ENCODE results near the gene LRRC41.

The LRRC41 gene, protein sequence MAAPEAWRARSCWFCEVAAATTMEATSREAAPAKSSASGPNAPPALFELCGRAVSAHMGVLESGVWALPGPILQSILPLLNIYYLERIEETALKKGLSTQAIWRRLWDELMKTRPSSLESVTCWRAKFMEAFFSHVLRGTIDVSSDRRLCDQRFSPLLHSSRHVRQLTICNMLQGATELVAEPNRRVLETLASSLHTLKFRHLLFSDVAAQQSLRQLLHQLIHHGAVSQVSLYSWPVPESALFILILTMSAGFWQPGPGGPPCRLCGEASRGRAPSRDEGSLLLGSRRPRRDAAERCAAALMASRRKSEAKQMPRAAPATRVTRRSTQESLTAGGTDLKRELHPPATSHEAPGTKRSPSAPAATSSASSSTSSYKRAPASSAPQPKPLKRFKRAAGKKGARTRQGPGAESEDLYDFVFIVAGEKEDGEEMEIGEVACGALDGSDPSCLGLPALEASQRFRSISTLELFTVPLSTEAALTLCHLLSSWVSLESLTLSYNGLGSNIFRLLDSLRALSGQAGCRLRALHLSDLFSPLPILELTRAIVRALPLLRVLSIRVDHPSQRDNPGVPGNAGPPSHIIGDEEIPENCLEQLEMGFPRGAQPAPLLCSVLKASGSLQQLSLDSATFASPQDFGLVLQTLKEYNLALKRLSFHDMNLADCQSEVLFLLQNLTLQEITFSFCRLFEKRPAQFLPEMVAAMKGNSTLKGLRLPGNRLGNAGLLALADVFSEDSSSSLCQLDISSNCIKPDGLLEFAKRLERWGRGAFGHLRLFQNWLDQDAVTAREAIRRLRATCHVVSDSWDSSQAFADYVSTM
- 39.1 to 41.5 (median 41.5) reads per million in 3 donors for total RNA-seq

DNA sequence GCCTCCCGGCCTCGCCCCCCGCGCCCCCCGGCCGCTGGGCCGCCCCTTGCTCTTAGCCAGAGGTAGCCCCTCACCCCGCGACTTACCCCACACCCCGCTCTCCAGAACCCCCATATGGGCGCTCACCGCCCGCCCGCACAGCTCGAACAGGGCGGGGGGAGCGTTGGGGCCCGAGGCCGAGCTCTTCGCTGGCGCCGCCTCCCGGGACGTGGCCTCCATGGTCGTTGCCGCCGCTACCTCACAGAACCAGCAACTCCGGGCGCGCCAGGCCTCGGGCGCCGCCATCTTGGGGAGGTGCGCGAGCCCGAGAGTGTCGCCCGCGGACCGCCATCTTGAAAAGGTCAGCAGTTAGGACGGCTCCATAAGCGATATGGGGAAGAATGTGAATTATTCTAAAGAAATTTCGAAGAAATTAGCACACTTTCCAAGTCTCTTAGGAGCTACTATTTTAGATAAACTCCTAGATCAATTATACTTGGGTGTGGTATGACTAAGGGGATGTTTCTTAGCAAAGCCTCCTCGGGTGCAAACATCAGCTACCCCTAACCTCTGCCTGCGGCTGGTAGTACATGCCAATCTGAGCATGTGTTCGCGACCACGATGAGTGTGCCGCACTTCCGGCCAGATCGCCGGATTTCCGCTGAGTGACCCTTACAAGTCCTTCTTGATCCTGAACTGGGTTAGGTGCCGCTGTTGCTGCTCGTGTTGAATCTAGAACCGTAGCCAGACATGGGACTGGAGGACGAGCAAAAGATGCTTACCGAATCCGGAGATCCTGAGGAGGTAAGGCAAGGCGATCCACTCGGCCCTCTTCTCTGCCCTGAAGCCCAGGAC, at the start of gene LRRC41, which contains the start of gene UQCRH:
Gene LRRC41 (minus strand): TSS at position 579 of the 834 bp plus-strand sequence. CDS start 294 bp downstream, at position 285.
Gene UQCRH (plus strand): TSS at position 661 of the 834 bp plus-strand sequence. CDS start 69 bp downstream, at position 730.
- DNase-seq = peak; percentile 81 to 88 (median 88)
- Histone ChIP-seq H3K4me1 (ENCODE audit: control insufficient read depth, insufficient read depth, low read length, poor library complexity, severe bottlenecking) (peaks cover 19% of the 10 kb centered on the region), H3K9me3 (ENCODE audit: control insufficient read depth, low read length) (no peaks in the 10 kb centered on the region), H3K27me3 (replicated peaks; ENCODE audit: control insufficient read depth, insufficient read depth, low read length, poor library complexity, severe bottlenecking) (no peaks in the 10 kb centered on the region), H3K4me3 (ENCODE audit: insufficient read depth, low read depth, low read length, poor library complexity, severe bottlenecking) (peak within 1 kb of the TSS; percentile 73), H3K27ac (ENCODE audit: insufficient read depth, low read length, poor library complexity, severe bottlenecking) (peak within 1 kb of the TSS; percentile 86), H3K36me3 (ENCODE audit: control insufficient read depth, insufficient read depth, low read length) (no peaks in the 10 kb centered on the region)

- H3K27ac ChIP-seq (ENCODE audit: insufficient read depth, low read length, poor library complexity, severe bottlenecking) = no peak overlapping the region
- DNase-seq = no peak
- H3K9me3 ChIP-seq (ENCODE audit: control insufficient read depth, low read length) = no peaks in the 10 kb centered on the region
- H3K4me3 ChIP-seq (ENCODE audit: insufficient read depth, low read depth, low read length, poor library complexity, severe bottlenecking) = no peak overlapping the region
- no peaks in the 10 kb centered on the region for H3K27me3 ChIP-seq (replicated peaks; ENCODE audit: control insufficient read depth, insufficient read depth, low read length, poor library complexity, severe bottlenecking)
- peaks cover 47% of the 10 kb centered on the region for H3K36me3 ChIP-seq (ENCODE audit: control insufficient read depth, insufficient read depth, low read length)
- no peaks in the 10 kb centered on the region for H3K4me1 ChIP-seq (ENCODE audit: control insufficient read depth, insufficient read depth, low read length, poor library complexity, severe bottlenecking)
These were observed 48.9 kb upstream of the LRRC41 start for GRCh38 chr1:46352363-46352762.

DNA sequence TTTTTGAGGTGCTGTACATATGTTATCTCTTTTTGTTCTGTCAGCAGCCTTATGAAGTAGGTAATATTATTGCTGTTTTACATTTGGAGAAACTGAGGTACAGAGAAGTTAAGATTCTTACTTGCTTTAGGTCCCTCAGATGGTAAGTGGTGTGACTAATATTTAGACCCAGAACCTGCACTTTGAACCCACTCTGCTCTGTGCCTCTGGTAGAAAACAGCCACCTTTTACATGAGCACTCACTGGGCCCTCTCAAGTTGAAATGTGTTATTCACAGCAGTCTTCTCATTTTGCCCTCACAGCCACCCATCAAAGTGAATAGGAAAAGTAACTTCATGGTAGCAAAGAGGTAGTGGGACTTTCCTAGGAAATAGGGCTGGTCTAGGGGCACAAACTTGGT, 41.9 kb upstream of the LRRC41 start:
- H3K4me1 ChIP-seq (ENCODE audit: control insufficient read depth, insufficient read depth, low read length, poor library complexity, severe bottlenecking) = peaks cover 9% of the 10 kb centered on the region
- no peaks in the 10 kb centered on the region for H3K27me3 ChIP-seq (replicated peaks; ENCODE audit: control insufficient read depth, insufficient read depth, low read length, poor library complexity, severe bottlenecking)
- no peaks in the 10 kb centered on the region for H3K9me3 ChIP-seq (ENCODE audit: control insufficient read depth, low read length)
- H3K27ac ChIP-seq (ENCODE audit: insufficient read depth, low read length, poor library complexity, severe bottlenecking) = no peak overlapping the region
- H3K4me3 ChIP-seq (ENCODE audit: insufficient read depth, low read depth, low read length, poor library complexity, severe bottlenecking) = no peak overlapping the region
- no peak for DNase-seq
- H3K36me3 ChIP-seq (ENCODE audit: control insufficient read depth, insufficient read depth, low read length) = peaks cover 37% of the 10 kb centered on the region

GRCh38 chr1:46344481-46344880, 41.1 kb upstream of the LRRC41 start:
- Histone ChIP-seq H3K4me1 (ENCODE audit: control insufficient read depth, insufficient read depth, low read length, poor library complexity, severe bottlenecking) (peaks cover 9% of the 10 kb centered on the region), H3K27me3 (replicated peaks; ENCODE audit: control insufficient read depth, insufficient read depth, low read length, poor library complexity, severe bottlenecking) (no peaks in the 10 kb centered on the region), H3K36me3 (ENCODE audit: control insufficient read depth, insufficient read depth, low read length) (peaks cover 30% of the 10 kb centered on the region), H3K27ac (ENCODE audit: insufficient read depth, low read length, poor library complexity, severe bottlenecking) (no peak overlapping the region), H3K4me3 (ENCODE audit: insufficient read depth, low read depth, low read length, poor library complexity, severe bottlenecking) (no peak overlapping the region), H3K9me3 (ENCODE audit: control insufficient read depth, low read length) (no peaks in the 10 kb centered on the region)
- DNase-seq = no peak

GRCh38 chr1:46343705-46344104, 40.3 kb upstream of the LRRC41 start:
- peaks cover 27% of the 10 kb centered on the region for H3K36me3 ChIP-seq (ENCODE audit: control insufficient read depth, insufficient read depth, low read length)
- H3K27me3 ChIP-seq (replicated peaks; ENCODE audit: control insufficient read depth, insufficient read depth, low read length, poor library complexity, severe bottlenecking) = no peaks in the 10 kb centered on the region

GRCh38 chr1:46343351-46343695, 39.9 kb upstream of the LRRC41 start:
- peak overlapping the region; percentile 9 for H3K27ac ChIP-seq (ENCODE audit: insufficient read depth, low read length, poor library complexity, severe bottlenecking)
- peaks cover 27% of the 10 kb centered on the region for H3K36me3 ChIP-seq (ENCODE audit: control insufficient read depth, insufficient read depth, low read length)
- peaks cover 9% of the 10 kb centered on the region for H3K4me1 ChIP-seq (ENCODE audit: control insufficient read depth, insufficient read depth, low read length, poor library complexity, severe bottlenecking)

More at GRCh38 chr1:46343705-46344104, 40.3 kb upstream of the LRRC41 start:
- H3K27ac ChIP-seq (ENCODE audit: insufficient read depth, low read length, poor library complexity, severe bottlenecking) = no peak overlapping the region
- H3K4me1 ChIP-seq (ENCODE audit: control insufficient read depth, insufficient read depth, low read length, poor library complexity, severe bottlenecking) = peaks cover 9% of the 10 kb centered on the region
- no peaks in the 10 kb centered on the region for H3K9me3 ChIP-seq (ENCODE audit: control insufficient read depth, low read length)
- DNase-seq = no peak
- no peak overlapping the region for H3K4me3 ChIP-seq (ENCODE audit: insufficient read depth, low read depth, low read length, poor library complexity, severe bottlenecking)

GRCh38 chr1:46342677-46343350, 39.4 kb upstream of the LRRC41 start:
- no peaks in the 10 kb centered on the region for H3K9me3 ChIP-seq (ENCODE audit: control insufficient read depth, low read length)
- peaks cover 9% of the 10 kb centered on the region for H3K4me1 ChIP-seq (ENCODE audit: control insufficient read depth, insufficient read depth, low read length, poor library complexity, severe bottlenecking)
- H3K4me3 ChIP-seq (ENCODE audit: insufficient read depth, low read depth, low read length, poor library complexity, severe bottlenecking) = no peak overlapping the region
- peaks cover 27% of the 10 kb centered on the region for H3K36me3 ChIP-seq (ENCODE audit: control insufficient read depth, insufficient read depth, low read length)
- H3K27ac ChIP-seq (ENCODE audit: insufficient read depth, low read length, poor library complexity, severe bottlenecking) = peak overlapping the region; percentile 9
- DNase-seq = no peak
- no peaks in the 10 kb centered on the region for H3K27me3 ChIP-seq (replicated peaks; ENCODE audit: control insufficient read depth, insufficient read depth, low read length, poor library complexity, severe bottlenecking)

More at GRCh38 chr1:46343351-46343695, 39.9 kb upstream of the LRRC41 start:
- DNase-seq = no peak
- H3K9me3 ChIP-seq (ENCODE audit: control insufficient read depth, low read length) = no peaks in the 10 kb centered on the region
- H3K4me3 ChIP-seq (ENCODE audit: insufficient read depth, low read depth, low read length, poor library complexity, severe bottlenecking) = no peak overlapping the region
- no peaks in the 10 kb centered on the region for H3K27me3 ChIP-seq (replicated peaks; ENCODE audit: control insufficient read depth, insufficient read depth, low read length, poor library complexity, severe bottlenecking)

DNA sequence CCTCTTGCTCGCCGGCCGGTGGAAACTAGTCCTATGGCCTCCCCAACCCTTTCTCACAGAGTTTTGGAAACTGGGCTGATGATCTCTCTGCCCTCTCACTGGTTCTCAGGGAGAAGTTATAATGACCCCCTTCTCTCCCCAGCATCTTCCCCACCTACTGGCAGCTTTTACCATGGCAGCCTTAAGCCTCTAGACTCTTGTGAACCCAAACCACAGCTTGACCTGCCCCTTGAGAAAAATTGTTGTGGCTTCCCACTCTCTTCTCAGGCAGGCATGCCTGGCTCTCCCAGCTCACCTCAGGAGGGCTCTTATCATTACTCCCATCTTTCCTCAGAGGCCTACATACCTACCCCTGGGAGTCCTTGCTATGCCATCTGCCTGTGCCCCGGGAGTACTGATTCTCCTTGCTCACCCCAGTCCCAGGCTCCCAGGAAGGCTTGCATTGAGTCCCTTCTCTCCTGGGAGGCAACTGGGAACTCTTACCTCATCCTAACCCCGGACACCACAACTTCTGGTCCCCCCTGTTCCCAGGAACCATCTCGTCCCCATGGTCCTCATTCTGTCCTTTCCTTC, 38.8 kb upstream of the LRRC41 start:
- Histone ChIP-seq H3K36me3 (ENCODE audit: control insufficient read depth, insufficient read depth, low read length) (peaks cover 26% of the 10 kb centered on the region), H3K4me3 (ENCODE audit: insufficient read depth, low read depth, low read length, poor library complexity, severe bottlenecking) (no peak overlapping the region), H3K27ac (ENCODE audit: insufficient read depth, low read length, poor library complexity, severe bottlenecking) (peak overlapping the region; percentile 96), H3K27me3 (replicated peaks; ENCODE audit: control insufficient read depth, insufficient read depth, low read length, poor library complexity, severe bottlenecking) (no peaks in the 10 kb centered on the region), H3K4me1 (ENCODE audit: control insufficient read depth, insufficient read depth, low read length, poor library complexity, severe bottlenecking) (peaks cover 9% of the 10 kb centered on the region), H3K9me3 (ENCODE audit: control insufficient read depth, low read length) (no peaks in the 10 kb centered on the region)
- no peak for DNase-seq

Data from effector memory CD4-positive, alpha-beta T cell (primary cell).